GM18520 (cell line): Measurements from ENCODE around the gene RNF114.
"Not testable (repeated sequence)": the region's sequence is repeated elsewhere in the genome, so short reads cannot be mapped to it uniquely, and the experiment has no call there.

Experiments used
- ATAC-seq: cut with Tn5 transposase; IDR thresholded peaks from one replicate; pipeline ENCODE4 v1.9.1; 2021; ENCODE audit not compliant: unreplicated experiment

The RNF114 gene

GRCh38 chr20:49936153-49937026, at the start of gene RNF114:
Gene RNF114, plus strand, starts transcription at chr20:49936397. Its CDS starts 16 bp downstream, at chr20:49936413.
- ATAC-seq: peak; percentile 42

GRCh38 chr20:49886571-49887213, 49.5 kb upstream of the RNF114 start:
- no peak for ATAC-seq

- ATAC-seq: no peak
Observed at GRCh38 chr20:49887251-49888211, 48.7 kb upstream of the RNF114 start.

GRCh38 chr20:49888212-49889000, 47.8 kb upstream of the RNF114 start:
- no peak for ATAC-seq

- ATAC-seq: no peak
Observed at GRCh38 chr20:49889001-49889934, 46.9 kb upstream of the RNF114 start.

GRCh38 chr20:49889935-49890333, 46.3 kb upstream of the RNF114 start:
- no peak for ATAC-seq

- ATAC-seq: no peak
Observed at GRCh38 chr20:49890471-49891361, 45.5 kb upstream of the RNF114 start.

- ATAC-seq: no peak
Observed at GRCh38 chr20:49891476-49892110, 44.6 kb upstream of the RNF114 start.

- no peak for ATAC-seq
Observed at GRCh38 chr20:49892260-49892659, 43.9 kb upstream of the RNF114 start.

GRCh38 chr20:49892817-49893216, 43.4 kb upstream of the RNF114 start:
- no peak for ATAC-seq

- no peak for ATAC-seq
Observed at GRCh38 chr20:49893242-49894072, 42.7 kb upstream of the RNF114 start.

GRCh38 chr20:49894073-49894470, 42.1 kb upstream of the RNF114 start:
- ATAC-seq: no peak

GRCh38 chr20:49895474-49896093, 40.6 kb upstream of the RNF114 start:
- ATAC-seq: not testable (repeated sequence)

GRCh38 chr20:49896204-49896603, 40.0 kb upstream of the RNF114 start:
- ATAC-seq: no peak

- no peak for ATAC-seq
Observed at GRCh38 chr20:49899541-49900383, 36.4 kb upstream of the RNF114 start.

GRCh38 chr20:49901588-49901987, 34.6 kb upstream of the RNF114 start:
- no peak for ATAC-seq
